HepG2 (cell line): Measurements from ENCODE around the gene INAFM1. TPM values are rescaled to one million over a fixed set of nuclear protein-coding genes. Genes with fewer than 3 reads are reported as not detected.

Source experiments
- ARNT ChIP-seq: fragments of 450-650 bp; IDR thresholded peaks from 2 replicates; pipeline ENCODE4 v1.6.1; 2017
- BRD4 ChIP-seq: sonication (generic); formaldehyde crosslinking; IDR thresholded peaks from 2 replicates; pipeline ENCODE4 v1.4.0; 2020; ENCODE audit warnings: missing genetic modification reagents
- DBP ChIP-seq: sonication (generic); formaldehyde crosslinking; IDR thresholded peaks from 2 replicates; pipeline ENCODE4 v1.4.0; 2020; ENCODE audit warnings: missing genetic modification reagents; ENCODE audit errors: not compliant biosample characterization
- DNMT1 ChIP-seq: sonication (generic); formaldehyde crosslinking; IDR thresholded peaks from 2 replicates; pipeline ENCODE4 v1.5.1; 2020; ENCODE audit warnings: mild to moderate bottlenecking, missing genetic modification reagents
- FLYWCH1 ChIP-seq: sonication (generic); formaldehyde crosslinking; IDR thresholded peaks from 2 replicates; pipeline ENCODE4 v1.8.1; 2023; ENCODE audit warnings: mild to moderate bottlenecking, missing genetic modification reagents
- FOXM1 ChIP-seq: sonication (generic); formaldehyde crosslinking; IDR thresholded peaks from 2 replicates; pipeline ENCODE4 v1.5.0; 2020; ENCODE audit warnings: missing genetic modification reagents
- HINFP ChIP-seq: sonication (generic); formaldehyde crosslinking; IDR thresholded peaks from 2 replicates; pipeline ENCODE4 v1.4.0; 2020; ENCODE audit warnings: low read depth, mild to moderate bottlenecking, missing genetic modification reagents
- NBN ChIP-seq: fragments of 450-650 bp; conservative IDR thresholded peaks from 2 replicates; pipeline ENCODE4 v1.6.1; 2017
- NPAS2 ChIP-seq: sonication (generic); formaldehyde crosslinking; IDR thresholded peaks from 2 replicates; pipeline ENCODE4 v1.8.0; 2022; ENCODE audit warnings: mild to moderate bottlenecking, missing genetic modification reagents, borderline replicate concordance
- NR2F1 ChIP-seq, 2 experiments: fragments of 450-650 bp in 1 of 2; formaldehyde crosslinking in 1 of 2; IDR thresholded peaks; 2 replicates each; pipeline versions ENCODE4 v1.5.0 to v1.6.1; 2016 to 2020; ENCODE audit warnings: mild to moderate bottlenecking in 1 of 2, missing compliant biosample characterization in 1 of 2, missing genetic modification reagents in 1 of 2, moderate library complexity in 1 of 2
- RBM39 ChIP-seq: fragments of 200-400 bp; formaldehyde crosslinking; IDR thresholded peaks from one replicate; pipeline ENCODE4 v1.6.1; 2018; ENCODE audit warnings: antibody characterized with exemption, mild to moderate bottlenecking, low read depth, low read length; ENCODE audit not compliant: poor library complexity, severe bottlenecking
- RELA ChIP-seq: sonication (generic); formaldehyde crosslinking; IDR thresholded peaks from 2 replicates; pipeline ENCODE4 v1.4.0; 2020; ENCODE audit warnings: missing genetic modification reagents
- RERE ChIP-seq: IDR thresholded peaks from 2 replicates; pipeline ENCODE4 v1.6.1; 2016; ENCODE audit warnings: low read depth, missing genetic modification reagents, missing compliant biosample characterization
- RFX1 ChIP-seq: fragments of 450-650 bp; IDR thresholded peaks from 2 replicates; pipeline ENCODE4 v1.6.1; 2017
- TCF7 ChIP-seq: sonication (generic); IDR thresholded peaks from 2 replicates; pipeline ENCODE4 v1.6.1; 2016; ENCODE audit warnings: antibody characterized with exemption, low read depth
- TOE1 ChIP-seq: sonication (generic); formaldehyde crosslinking; IDR thresholded peaks from 2 replicates; pipeline ENCODE4 v1.4.0; 2020; ENCODE audit warnings: mild to moderate bottlenecking, missing genetic modification reagents
- XRCC5 ChIP-seq: fragments of 200-400 bp; formaldehyde crosslinking; optimal IDR thresholded peaks from 2 replicates; pipeline ENCODE3; 2017; ENCODE audit warnings: mild to moderate bottlenecking, low read length
- ZNF20 ChIP-seq: sonication (generic); formaldehyde crosslinking; IDR thresholded peaks from 2 replicates; pipeline ENCODE4 v1.4.0; 2020; ENCODE audit warnings: mild to moderate bottlenecking, moderate library complexity, missing genetic modification reagents
- ZNF251 ChIP-seq: sonication (generic); formaldehyde crosslinking; IDR thresholded peaks from 2 replicates; pipeline ENCODE4 v1.9.0; 2021; ENCODE audit warnings: mild to moderate bottlenecking, missing genetic modification reagents
- ZNF496 ChIP-seq: sonication (generic); formaldehyde crosslinking; IDR thresholded peaks from 2 replicates; pipeline ENCODE4 v1.8.1; 2023; ENCODE audit warnings: mild to moderate bottlenecking, moderate library complexity, missing genetic modification reagents; ENCODE audit not compliant: insufficient replicate concordance
- ZNF605 ChIP-seq: sonication (generic); formaldehyde crosslinking; IDR thresholded peaks from 2 replicates; pipeline ENCODE4 v1.8.0; 2022; ENCODE audit warnings: mild to moderate bottlenecking, missing genetic modification reagents
- ZNF761 ChIP-seq: sonication (generic); formaldehyde crosslinking; conservative IDR thresholded peaks from 2 replicates; pipeline ENCODE4 v1.4.0; 2020; ENCODE audit warnings: mild to moderate bottlenecking, missing genetic modification reagents
- ZNF850 ChIP-seq: sonication (generic); formaldehyde crosslinking; conservative IDR thresholded peaks from 2 replicates; pipeline ENCODE4 v1.9.0; 2021; ENCODE audit warnings: mild to moderate bottlenecking, missing genetic modification reagents
- polyA plus RNA-seq, 8 experiments: library from polyadenylated mRNA; depleted of rRNA in 3 of 8; stranded (reverse) in 7 of 8; unstranded in 1 of 8; fragments of >200 nt; fragmentation: Illumina TruSeq in 4 of 8; extraction: Trizol in 4 of 8; gene quantifications; 2 replicates each; pipeline versions ENCODE4 v1.2.1 to v1.2.3, GENCODE V29; 2011 to 2016; ENCODE audit warnings: low read depth in 4 of 8, missing spikeins in 1 of 8, mixed read lengths in 1 of 8; ENCODE audit not compliant: insufficient read depth in 1 of 8
- total RNA-seq, 5 experiments: library from RNA; depleted of rRNA; stranded (reverse); fragments of >200 nt; fragmentation: Illumina TruSeq; extraction: Trizol; gene quantifications; 2 replicates each; pipeline ENCODE4 v1.2.3, GENCODE V29; 2016; ENCODE audit warnings: low read depth in 1 of 5

The INAFM1 gene
- total and polyA plus RNA-seq, 2 of the 13 experiments (the other 11 are each of a cell fraction or from before 2014, with no cell fraction given): 0.88 to 1.9 TPM

GRCh38 chr19:47226426-47227351, 48.0 kb upstream of the INAFM1 start (continued):
- TF ChIP-seq NPAS2 (CRISPR knock-in tag) (no peak), ZNF251 (no peak), ZNF20 (CRISPR knock-in tag) (no peak), RERE (CRISPR knock-in tag) (no peak), RELA (no peak), HINFP (CRISPR knock-in tag) (no peak), BRD4 (0 out of 2 replicates have a peak, but pooled peaks have one; percentile 14), NBN (no peak), RFX1 (no peak), TCF7 (0 out of 2 replicates have a peak, but pooled peaks have one; percentile 2), NR2F1 (CRISPR knock-in tag; IDR thresholded peaks at IDR 0.05) (no peak), ZNF496 (CRISPR knock-in tag) (no peak), TOE1 (CRISPR knock-in tag) (no peak), FLYWCH1 (CRISPR knock-in tag) (no peak), ARNT (no peak), ZNF605 (CRISPR knock-in tag) (peak; percentile 25; the same call in 1 of the 2 replicates), ZNF850 (CRISPR knock-in tag) (no peak), ZNF761 (CRISPR knock-in tag) (peak; percentile 61; the same call in 1 of the 2 replicates), DBP (CRISPR knock-in tag) (no peak), DNMT1 (CRISPR knock-in tag) (no peak), XRCC5 (no peak), FOXM1 (CRISPR knock-in tag) (no peak), RBM39 (peak; percentile 96)
